NT2/D1 (cell line): ENCODE data around the gene KIF21B.

ENCODE experiments used
- SUZ12 ChIP-seq: IDR thresholded peaks from 2 replicates; pipeline ENCODE4 v1.6.1; 2011; ENCODE audit not compliant: insufficient read length, insufficient read depth; ENCODE audit errors: extremely low read depth
- YY1 ChIP-seq: IDR thresholded peaks from 2 replicates; pipeline ENCODE4 v1.6.1; 2011; ENCODE audit not compliant: insufficient read length, insufficient read depth
- ZNF274 ChIP-seq: IDR thresholded peaks from 2 replicates; pipeline ENCODE4 v1.6.1; 2011; ENCODE audit warnings: mild to moderate bottlenecking, low read depth, low read length

DNA sequence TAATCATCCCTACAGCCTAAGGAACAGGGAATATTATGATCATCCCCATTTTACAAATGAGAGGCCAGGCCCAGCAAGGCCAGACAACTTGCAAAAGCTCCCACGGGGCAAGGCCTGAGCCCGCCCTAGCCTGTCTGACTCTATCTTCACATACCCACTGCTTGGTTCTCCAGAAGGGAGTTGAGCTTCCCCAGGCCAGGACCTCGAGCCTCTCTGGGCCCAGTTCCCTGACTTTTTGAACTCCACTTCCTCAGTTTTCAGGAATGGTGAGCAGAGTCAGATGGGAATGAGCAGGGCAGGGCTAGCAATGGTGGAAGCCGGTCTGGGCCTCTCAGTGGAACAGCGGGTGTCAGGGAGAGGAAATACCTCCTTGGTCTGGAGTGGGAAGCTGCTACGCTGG is 49.4 kb upstream of the KIF21B start:
- no peak for TF ChIP-seq ZNF274
- no peak for TF ChIP-seq YY1
- no peak for TF ChIP-seq SUZ12
